CD4-positive, CD25-positive, alpha-beta regulatory T cell (primary cell): Measurements from ENCODE around the gene DYNC1LI1. TPM values are rescaled to one million over a fixed set of nuclear protein-coding genes. Genes with fewer than 3 reads are reported as not detected.
A peak's percentile ranks its signal among the peaks of the same experiment; 100 is the strongest.

ENCODE experiments used
- ATAC-seq, 2 donors: fragments of 150-1000 bp; cut with Tn5 transposase; one replicate each; pipeline ENCODE4 v1.10.0; 2021; ENCODE audit warnings: low read depth in 2 of 2, moderate number of reproducible peaks in 2 of 2, moderate library complexity in 1 of 2
- DNase-seq, 3 donors: peaks; one replicate each; pipeline versions ENCODE4 v3.0.0 to v3.0.0-alpha.2; 2012 to 2022; ENCODE audit warnings: mixed read lengths in 1 of 3
- H3K27ac ChIP-seq: one replicate; pipeline ENCODE4 v1.7.0; 2013; ENCODE audit warnings: mild to moderate bottlenecking, low read length; ENCODE audit not compliant: insufficient read depth, poor library complexity, severe bottlenecking
- H3K27me3 ChIP-seq: one replicate; pipeline ENCODE4 v1.7.0; 2013; ENCODE audit warnings: low read length; ENCODE audit not compliant: control insufficient read depth, insufficient read depth
- H3K36me3 ChIP-seq: one replicate; pipeline ENCODE4 v1.7.0; 2013; ENCODE audit warnings: mild to moderate bottlenecking, low read length, moderate library complexity; ENCODE audit not compliant: control insufficient read depth, insufficient read depth
- H3K4me1 ChIP-seq: 2 replicates; pipeline ENCODE4 v1.7.0; 2013; ENCODE audit warnings: mild to moderate bottlenecking, low read length; ENCODE audit not compliant: insufficient read depth, control insufficient read depth, poor library complexity, severe bottlenecking
- H3K4me3 ChIP-seq: one replicate; pipeline ENCODE4 v1.7.0; 2013; ENCODE audit warnings: low read depth, mild to moderate bottlenecking, low read length, moderate library complexity
- H3K9me3 ChIP-seq, 2 experiments: 1 replicate in 1 of 2; 2 replicates in 1 of 2; pipeline ENCODE4 v1.7.0; 2013; ENCODE audit warnings: low read length in 2 of 2, mild to moderate bottlenecking in 1 of 2, moderate library complexity in 1 of 2; ENCODE audit not compliant: control insufficient read depth in 2 of 2
- H3K27ac Mint-ChIP-seq, 3 donors: one replicate each; pipeline ENCODE4 v1.8.0; 2020 to 2022; ENCODE audit warnings: mild to moderate bottlenecking in 3 of 3, mixed read lengths in 3 of 3, moderate library complexity in 2 of 3
- H3K27me3 Mint-ChIP-seq: one replicate; pipeline ENCODE4 v1.8.0; 2022; ENCODE audit warnings: mild to moderate bottlenecking, mixed read lengths
- H3K36me3 Mint-ChIP-seq: one replicate; pipeline ENCODE4 v1.8.0; 2020; ENCODE audit warnings: mixed read lengths
- H3K4me1 Mint-ChIP-seq, 4 donors: one replicate each; pipeline ENCODE4 v1.8.0; 2020 to 2022; ENCODE audit warnings: mixed read lengths in 4 of 4, mild to moderate bottlenecking in 1 of 4
- H3K4me3 Mint-ChIP-seq, 4 donors: one replicate each; pipeline ENCODE4 v1.8.0; 2020 to 2022; ENCODE audit warnings: mild to moderate bottlenecking in 4 of 4, mixed read lengths in 4 of 4, moderate library complexity in 3 of 4
- H3K9me3 Mint-ChIP-seq, 7 donors: one replicate each; pipeline ENCODE4 v1.8.0; 2020 to 2022; ENCODE audit warnings: mixed read lengths in 7 of 7, mild to moderate bottlenecking in 3 of 7, moderate library complexity in 2 of 7
- polyA plus RNA-seq, 4 donors: library from polyadenylated mRNA; unstranded; fragments of 300-500 nt; fragmentation: Illumina TruSeq; gene quantifications; one replicate each; pipeline ENCODE4 v1.2.3, GENCODE V29; 2021
- total RNA-seq: library from RNA; stranded (reverse); gene quantifications from one replicate; pipeline ENCODE4 v1.2.3, GENCODE V29; 2022

Gene DYNC1LI1
- total and polyA plus RNA-seq, 5 donors from 2014 or later, result 24.8 to 37.2 (median 30.0) TPM

GRCh38 chr3:32595323-32595722 lies 24.7 kb upstream of the DYNC1LI1 start:
- H3K36me3 ChIP-seq, result no peaks in the 10 kb centered on the region
- peaks cover 0 to 2% (median 0%) of the 10 kb centered on the region in 7 donors for H3K9me3 Mint-ChIP-seq
- peaks cover 58% of the 10 kb centered on the region for H3K27me3 Mint-ChIP-seq
- H3K27ac Mint-ChIP-seq, result no peak overlapping the region
- no peaks in the 10 kb centered on the region for H3K4me1 Mint-ChIP-seq
- no peaks in the 10 kb centered on the region for H3K36me3 Mint-ChIP-seq
- H3K27me3 ChIP-seq, result peaks cover 7% of the 10 kb centered on the region
- no peak overlapping the region for H3K27ac ChIP-seq
- H3K4me3 ChIP-seq, result no peak overlapping the region
- no peaks in the 10 kb centered on the region for H3K9me3 ChIP-seq
- DNase-seq, result no peak
- H3K4me3 Mint-ChIP-seq, result no peak overlapping the region
- no peak for ATAC-seq
- H3K4me1 ChIP-seq, result no peaks in the 10 kb centered on the region

DNA sequence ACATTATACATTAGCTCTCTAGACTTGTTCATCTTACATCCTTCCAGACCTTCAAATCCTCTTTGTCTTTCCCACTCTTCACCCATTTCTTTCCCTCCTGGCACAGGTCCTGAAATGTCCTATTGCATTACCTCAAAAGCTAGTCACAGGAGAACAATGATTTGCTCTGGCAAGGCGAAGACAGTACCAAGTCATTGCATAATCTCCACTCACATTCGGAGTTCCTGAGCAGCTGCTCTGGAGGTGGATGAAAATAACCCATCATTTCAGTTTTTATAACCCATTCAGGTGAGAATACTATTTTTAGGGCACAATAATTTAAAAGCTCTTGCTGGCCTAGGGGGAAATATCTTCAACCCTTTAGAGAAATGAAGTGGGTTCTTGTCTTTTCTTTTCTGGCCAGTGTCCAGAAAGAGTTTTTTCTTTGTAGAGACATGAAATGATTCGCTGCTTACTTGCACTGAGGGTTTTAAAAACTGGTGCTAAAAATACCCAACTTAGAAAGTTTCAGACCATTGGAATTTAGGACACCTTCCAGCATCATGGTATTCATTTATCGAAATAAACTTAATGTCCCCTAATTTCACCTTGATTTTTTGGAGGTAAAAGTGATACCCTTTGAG lies 23.4 kb upstream of the DYNC1LI1 start:
- H3K27ac Mint-ChIP-seq, result peak overlapping the region in 1 of 3 donors; percentile 23
- H3K4me3 ChIP-seq, result no peak overlapping the region
- ATAC-seq, result no peak

DNA sequence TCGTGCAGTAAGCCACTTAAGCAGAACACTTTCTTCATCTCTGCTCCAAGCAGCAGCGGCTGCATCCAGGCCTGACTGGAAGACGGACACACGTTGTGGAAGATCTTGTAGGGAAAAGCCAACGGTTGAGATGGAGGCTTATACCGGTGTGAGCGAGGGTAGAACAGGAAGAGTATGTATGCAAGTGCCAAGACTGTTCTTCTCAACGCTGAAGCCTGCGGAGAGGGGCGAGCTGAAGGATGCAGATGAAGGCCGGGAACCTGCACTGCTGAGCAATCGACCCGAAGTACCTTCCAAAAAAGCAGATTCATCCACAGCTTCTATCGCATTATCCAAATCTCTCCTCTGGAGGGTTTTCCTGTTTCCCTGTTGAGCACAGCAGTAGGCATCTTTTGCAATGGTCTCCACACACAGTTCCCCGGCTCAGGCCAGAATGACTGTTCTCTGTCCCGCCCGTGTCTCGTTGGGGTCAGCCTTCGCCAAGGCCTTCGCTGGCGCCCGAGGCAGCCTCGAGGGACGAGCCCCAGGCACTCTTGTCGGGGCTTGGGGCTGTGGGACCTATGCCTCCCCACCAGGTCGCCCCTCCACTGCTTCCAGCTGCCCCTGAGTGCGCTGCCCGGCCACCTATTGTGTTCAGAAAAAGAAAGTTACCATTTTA lies 22.2 kb upstream of the DYNC1LI1 start:
- Mint-ChIP-seq H3K4me1 (no peaks in the 10 kb centered on the region), H3K9me3 (peaks cover 0 to under 1% (median 0%) of the 10 kb centered on the region in 7 donors), H3K27ac (no peak overlapping the region), H3K36me3 (no peaks in the 10 kb centered on the region), H3K27me3 (peaks cover 56% of the 10 kb centered on the region), H3K4me3 (no peak overlapping the region)
- no peak overlapping the region for H3K27ac ChIP-seq
- H3K9me3 ChIP-seq, result no peaks in the 10 kb centered on the region
- no peak overlapping the region for H3K4me3 ChIP-seq
- ATAC-seq, result no peak
- peaks cover 10% of the 10 kb centered on the region for H3K27me3 ChIP-seq
- no peaks in the 10 kb centered on the region for H3K36me3 ChIP-seq
- H3K4me1 ChIP-seq, result no peaks in the 10 kb centered on the region
- no peak for DNase-seq

More for the DNA sequence above, 23.4 kb upstream of the DYNC1LI1 start:
- H3K27ac ChIP-seq, result no peak overlapping the region
- no peaks in the 10 kb centered on the region for H3K4me1 ChIP-seq
- no peaks in the 10 kb centered on the region for H3K36me3 ChIP-seq
- no peaks in the 10 kb centered on the region for H3K4me1 Mint-ChIP-seq
- H3K4me3 Mint-ChIP-seq, result no peak overlapping the region
- no peak for DNase-seq
- peaks cover 7% of the 10 kb centered on the region for H3K27me3 ChIP-seq
- H3K27me3 Mint-ChIP-seq, result peaks cover 52% of the 10 kb centered on the region
- H3K36me3 Mint-ChIP-seq, result no peaks in the 10 kb centered on the region
- H3K9me3 Mint-ChIP-seq, result peaks cover 0 to 2% (median 0%) of the 10 kb centered on the region in 7 donors
- no peaks in the 10 kb centered on the region for H3K9me3 ChIP-seq

GRCh38 chr3:32592011-32592410 lies 21.4 kb upstream of the DYNC1LI1 start:
- Histone ChIP-seq H3K36me3 (no peaks in the 10 kb centered on the region), H3K9me3 (no peaks in the 10 kb centered on the region), H3K4me1 (no peaks in the 10 kb centered on the region), H3K27ac (no peak overlapping the region), H3K27me3 (peaks cover 8% of the 10 kb centered on the region), H3K4me3 (no peak overlapping the region)
- H3K36me3 Mint-ChIP-seq, result no peaks in the 10 kb centered on the region
- DNase-seq (no peak), ATAC-seq (no peak)
- no peak overlapping the region for H3K4me3 Mint-ChIP-seq
- H3K4me1 Mint-ChIP-seq, result no peaks in the 10 kb centered on the region
- H3K27me3 Mint-ChIP-seq, result peaks cover 52% of the 10 kb centered on the region
- no peak overlapping the region for H3K27ac Mint-ChIP-seq
- no peaks in the 10 kb centered on the region for H3K9me3 Mint-ChIP-seq

- peaks cover 46% of the 10 kb centered on the region for H3K27me3 Mint-ChIP-seq
- Histone ChIP-seq H3K9me3 (no peaks in the 10 kb centered on the region), H3K4me1 (no peaks in the 10 kb centered on the region), H3K27me3 (peaks cover 8% of the 10 kb centered on the region), H3K36me3 (no peaks in the 10 kb centered on the region), H3K4me3 (no peak overlapping the region), H3K27ac (no peak overlapping the region)
- no peaks in the 10 kb centered on the region for H3K4me1 Mint-ChIP-seq
- no peaks in the 10 kb centered on the region for H3K9me3 Mint-ChIP-seq
- no peak overlapping the region for H3K27ac Mint-ChIP-seq
- DNase-seq, result no peak
- no peaks in the 10 kb centered on the region for H3K36me3 Mint-ChIP-seq
- no peak overlapping the region for H3K4me3 Mint-ChIP-seq
- no peak for ATAC-seq
These were observed 20.5 kb upstream of the DYNC1LI1 start for GRCh38 chr3:32591186-32591585.

GRCh38 chr3:32586356-32586755 lies 15.7 kb upstream of the DYNC1LI1 start:
- H3K4me1 Mint-ChIP-seq, result no peaks in the 10 kb centered on the region
- no peak for ATAC-seq
- Histone ChIP-seq H3K4me3 (no peak overlapping the region), H3K27ac (no peak overlapping the region), H3K9me3 (no peaks in the 10 kb centered on the region), H3K27me3 (peaks cover 4% of the 10 kb centered on the region), H3K4me1 (no peaks in the 10 kb centered on the region), H3K36me3 (no peaks in the 10 kb centered on the region)
- no peak for DNase-seq
- no peaks in the 10 kb centered on the region for H3K9me3 Mint-ChIP-seq
- H3K27me3 Mint-ChIP-seq, result peaks cover 49% of the 10 kb centered on the region
- H3K4me3 Mint-ChIP-seq, result no peak overlapping the region
- no peak overlapping the region for H3K27ac Mint-ChIP-seq
- H3K36me3 Mint-ChIP-seq, result no peaks in the 10 kb centered on the region

GRCh38 chr3:32584660-32585059 lies 14.0 kb upstream of the DYNC1LI1 start:
- ATAC-seq (no peak), DNase-seq (no peak)
- H3K27ac ChIP-seq, result no peak overlapping the region
- H3K4me1 ChIP-seq, result no peaks in the 10 kb centered on the region
- Mint-ChIP-seq H3K4me3 (no peak overlapping the region), H3K4me1 (no peaks in the 10 kb centered on the region), H3K36me3 (no peaks in the 10 kb centered on the region), H3K27me3 (peaks cover 43% of the 10 kb centered on the region), H3K9me3 (no peaks in the 10 kb centered on the region), H3K27ac (no peak overlapping the region)
- H3K4me3 ChIP-seq, result no peak overlapping the region
- no peaks in the 10 kb centered on the region for H3K9me3 ChIP-seq
- H3K36me3 ChIP-seq, result no peaks in the 10 kb centered on the region
- H3K27me3 ChIP-seq, result peaks cover 4% of the 10 kb centered on the region

DNA sequence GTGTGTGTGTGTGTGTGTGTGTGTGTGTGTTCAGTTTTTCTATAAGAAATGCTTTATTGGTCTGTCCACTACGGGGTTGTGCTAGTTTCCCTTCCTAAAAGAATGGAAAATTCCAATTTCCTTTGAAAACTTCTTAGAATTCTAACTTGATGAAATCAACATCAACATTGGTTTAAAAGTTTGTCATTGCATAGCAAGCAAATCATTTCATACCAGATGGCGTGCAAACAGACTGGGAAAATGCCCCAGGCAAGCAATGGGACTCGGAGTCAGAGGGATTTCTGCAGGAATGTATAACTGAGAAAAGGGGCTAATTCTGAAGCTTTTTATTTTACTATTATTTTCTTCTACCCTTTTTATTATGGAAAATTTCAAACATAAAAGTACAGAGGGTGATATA lies 13.1 kb upstream of the DYNC1LI1 start:
- Mint-ChIP-seq H3K36me3 (peaks cover 3% of the 10 kb centered on the region), H3K4me1 (peaks cover 0 to 3% (median 0%) of the 10 kb centered on the region in 4 donors), H3K27ac (no peak overlapping the region), H3K27me3 (peaks cover 35% of the 10 kb centered on the region), H3K4me3 (no peak overlapping the region), H3K9me3 (no peaks in the 10 kb centered on the region)
- Histone ChIP-seq H3K27me3 (peaks cover 4% of the 10 kb centered on the region), H3K36me3 (no peaks in the 10 kb centered on the region), H3K27ac (no peak overlapping the region), H3K4me3 (no peak overlapping the region), H3K9me3 (no peaks in the 10 kb centered on the region), H3K4me1 (no peaks in the 10 kb centered on the region)
- DNase-seq (no peak), ATAC-seq (no peak)
